ENCODE results near the gene NAPG.
A peak's percentile ranks its signal among the peaks of the same experiment; 100 is the strongest.
"Not testable (repeated sequence)": the region's sequence is repeated elsewhere in the genome, so short reads cannot be mapped to it uniquely, and the experiment has no call there.

Gene NAPG

GRCh38 chr18:10525697-10526560, at the start of gene NAPG:
Gene NAPG, plus strand, starts transcription at chr18:10526027. Its CDS starts 76 bp downstream, at chr18:10526103.
- DNase-seq (ENCODE audit: low read depth in 2 of 2): peak; percentile 78 to 89

- DNase-seq (ENCODE audit: low read depth in 2 of 2): no peak
Observed at GRCh38 chr18:10476338-10476791, 49.5 kb upstream of the NAPG start.

GRCh38 chr18:10477121-10477862, 48.5 kb upstream of the NAPG start:
- no peak for DNase-seq (ENCODE audit: low read depth in 2 of 2)

- DNase-seq (ENCODE audit: low read depth in 2 of 2): no peak
Observed at GRCh38 chr18:10477863-10478260, 48.0 kb upstream of the NAPG start.

- DNase-seq (ENCODE audit: low read depth in 2 of 2): no peak
Observed at GRCh38 chr18:10481831-10482230, 44.0 kb upstream of the NAPG start.

GRCh38 chr18:10482363-10482984, 43.4 kb upstream of the NAPG start:
- no peak for DNase-seq (ENCODE audit: low read depth in 2 of 2)

GRCh38 chr18:10482985-10483949, 42.6 kb upstream of the NAPG start:
- DNase-seq (ENCODE audit: low read depth in 2 of 2): no peak

- no peak for DNase-seq (ENCODE audit: low read depth in 2 of 2)
Observed at GRCh38 chr18:10485475-10485874, 40.4 kb upstream of the NAPG start.

GRCh38 chr18:10486362-10486761, 39.5 kb upstream of the NAPG start:
- no peak for DNase-seq (ENCODE audit: low read depth in 2 of 2)

GRCh38 chr18:10487154-10487553, 38.7 kb upstream of the NAPG start:
- no peak for DNase-seq (ENCODE audit: low read depth in 2 of 2)

GRCh38 chr18:10488017-10488416, 37.8 kb upstream of the NAPG start:
- no peak for DNase-seq (ENCODE audit: low read depth in 2 of 2)

GRCh38 chr18:10490401-10491165, 35.2 kb upstream of the NAPG start:
- peak; percentile 12 to 36 for DNase-seq (ENCODE audit: low read depth in 2 of 2)

- no peak for DNase-seq (ENCODE audit: low read depth in 2 of 2)
Observed at GRCh38 chr18:10495936-10496335, 29.9 kb upstream of the NAPG start.

- no peak for DNase-seq (ENCODE audit: low read depth in 2 of 2)
Observed at GRCh38 chr18:10497206-10497749, 28.5 kb upstream of the NAPG start.

GRCh38 chr18:10499230-10499629, 26.6 kb upstream of the NAPG start:
- DNase-seq (ENCODE audit: low read depth in 2 of 2): no peak

- DNase-seq (ENCODE audit: low read depth in 2 of 2): no peak
Observed at GRCh38 chr18:10500038-10500437, 25.8 kb upstream of the NAPG start.

GRCh38 chr18:10504723-10505122, 21.1 kb upstream of the NAPG start:
- DNase-seq (ENCODE audit: low read depth in 2 of 2): no peak

GRCh38 chr18:10505892-10506291, 19.9 kb upstream of the NAPG start:
- DNase-seq (ENCODE audit: low read depth in 2 of 2): not testable (repeated sequence)

- DNase-seq (ENCODE audit: low read depth in 2 of 2): no peak
Observed at GRCh38 chr18:10508591-10508990, 17.2 kb upstream of the NAPG start.

- no peak for DNase-seq (ENCODE audit: low read depth in 2 of 2)
Observed at GRCh38 chr18:10511236-10511635, 14.6 kb upstream of the NAPG start.
